Spleen (tissue), 11 donors: ENCODE results near the gene GPR183. TPM values are rescaled to one million over a fixed set of nuclear protein-coding genes. Genes with fewer than 3 reads are reported as not detected.

Experiments
- DNase-seq: peaks from one replicate; pipeline ENCODE4 v3.0.0-alpha.2; 2020
- H3K27ac ChIP-seq, 8 donors: fragments of 200-600 bp; sonication (generic) in 7 of 8; 1 replicate in 4 of 8; 2 replicates in 4 of 8; pipeline versions ENCODE4 v1.5.0 to v1.8.0; 2016 to 2021; ENCODE audit warnings: inconsistent platforms in 4 of 8, mild to moderate bottlenecking in 4 of 8, moderate library complexity in 1 of 8
- H3K27me3 ChIP-seq, 7 donors: fragments of 200-600 bp; sonication (generic) in 6 of 7; replicated peaks in 1 of 7; 1 replicate in 4 of 7; 2 replicates in 3 of 7; pipeline versions ENCODE4 v1.5.0 to v1.8.0; 2016 to 2021; ENCODE audit warnings: inconsistent platforms in 3 of 7, mild to moderate bottlenecking in 1 of 7
- H3K36me3 ChIP-seq, 6 donors: fragments of 200-600 bp; sonication (generic) in 5 of 6; 1 replicate in 4 of 6; 2 replicates in 2 of 6; pipeline versions ENCODE4 v1.5.0 to v1.8.0; 2016 to 2021; ENCODE audit warnings: inconsistent platforms in 2 of 6
- H3K4me1 ChIP-seq, 6 donors: fragments of 200-600 bp; sonication (generic) in 5 of 6; 1 replicate in 3 of 6; 2 replicates in 3 of 6; pipeline versions ENCODE4 v1.5.0 to v1.8.0; 2016 to 2021; ENCODE audit warnings: inconsistent platforms in 3 of 6
- H3K4me3 ChIP-seq, 8 donors: fragments of 200-600 bp; sonication (generic) in 7 of 8; 1 replicate in 4 of 8; 2 replicates in 4 of 8; pipeline versions ENCODE4 v1.5.0 to v1.8.0; 2016 to 2021; ENCODE audit warnings: inconsistent platforms in 4 of 8, mild to moderate bottlenecking in 4 of 8, moderate library complexity in 2 of 8
- H3K9me3 ChIP-seq, 8 donors: fragments of 200-600 bp; sonication (generic) in 7 of 8; 1 replicate in 4 of 8; 2 replicates in 4 of 8; pipeline versions ENCODE4 v1.5.0 to v1.8.0; 2016 to 2021; ENCODE audit warnings: inconsistent platforms in 4 of 8
- POLR2A ChIP-seq, 3 donors: fragments of 450-650 bp; IDR thresholded peaks; one replicate each; pipeline ENCODE4 v1.5.1; 2017; ENCODE audit warnings: antibody characterized with exemption in 3 of 3, mild to moderate bottlenecking in 1 of 3
- POLR2AphosphoS5 ChIP-seq, 3 donors: sonication (generic); formaldehyde crosslinking; IDR thresholded peaks; one replicate each; pipeline ENCODE4 v1.5.1; 2017; ENCODE audit warnings: antibody characterized with exemption in 3 of 3
- WGBS, 5 donors: extraction: QIAGEN DNeasy Blood & Tissue Kit in 3 of 5; methylation state at CpG; one replicate each; pipeline versions ENCODE4 v1.1.5 to v1.1.7; 2013 to 2018; 5-methylcytosine and 5-hydroxymethylcytosine counted together
- intact Hi-C: fragments of 100-400 bp; cut with DNase I; formaldehyde crosslinking; loops from one replicate; pipeline ENCODE4 v1.15.0; 2023; ENCODE audit warnings: low total_unique reads
- polyA plus RNA-seq, 3 donors: library from polyadenylated mRNA; stranded (reverse); fragments of 200-250 nt; gene quantifications; one replicate each; pipeline ENCODE4 v1.2.1, GENCODE V29; 2013
- total RNA-seq, 7 donors: library from RNA; depleted of rRNA in 3 of 7; stranded (reverse); fragments of >200 nt in 3 of 7; fragmentation: NEBNext Ultra II Directional in 4 of 7; extraction: Animal tissue kit (Norgen Biotek cat#: 25700) in 4 of 7; gene quantifications; one replicate each; pipeline versions ENCODE4 v1.1.0 to v1.2.1, GENCODE V29; 2016 to 2021
- TF ChIP-seq, protein P1 (sequence below), 11 experiments: fragments of 200-600 bp in 7 of 11; fragments of 450-650 bp in 4 of 11; sonication (generic) in 4 of 11; IDR thresholded peaks in 8 of 11; conservative IDR thresholded peaks in 3 of 11; 1 replicate in 7 of 11; 2 replicates in 4 of 11; pipeline versions ENCODE4 v1.4.0 to v1.8.0; 2016 to 2021; ENCODE audit warnings: antibody characterized with exemption in 11 of 11, inconsistent platforms in 4 of 11, mild to moderate bottlenecking in 1 of 11
- donor health status: healthy with polysubstance abuse.
- donor health status: DM: no; HTN: no; CAD: no; lungs with moderate emphysema.
- donor health status: DM: no; HTN: no; CAD: no.
- donor health status: Bipolar disorder and iron deficiency.
- donor health status: healthy.
- donor health status: DM: no; HTN: no; CAD: no.
- donor health status: DM: yes; HTN: yes; CAD: no.

Gene GPR183
- total and polyA plus RNA-seq, 10 donors, result 29.1 to 83.6 (median 56.6) TPM

DNA sequence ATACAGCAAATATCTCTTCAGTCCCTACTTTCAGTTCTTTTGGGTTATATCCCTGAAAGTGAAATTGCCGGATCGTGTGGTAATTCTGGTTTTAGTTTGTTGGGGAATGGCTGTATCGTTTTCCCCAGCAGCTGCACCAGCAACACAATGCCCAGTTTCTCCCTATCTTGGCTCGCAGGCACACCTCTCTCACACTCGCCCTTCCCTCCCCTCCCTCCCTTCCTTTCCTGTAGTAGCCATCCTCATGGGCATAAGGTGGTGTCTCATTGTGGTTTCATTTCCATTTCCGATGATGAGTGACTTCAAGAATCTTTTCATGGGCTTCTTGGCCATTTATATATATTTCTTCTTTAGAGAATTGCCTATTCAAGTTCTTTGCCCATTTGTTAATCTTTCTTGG is 40.4 kb downstream of the GPR183 start:
- 78 to 91% (median 86%) methylated on average over 6 of the region's 6 CpGs for WGBS, 5 donors
- H3K36me3 ChIP-seq, result peaks cover 0 to 16% (median 8%) of the 10 kb centered on the region in 6 donors
- H3K4me1 ChIP-seq, result peaks cover 8 to 78% (median 56%) of the 10 kb centered on the region in 6 donors
- no peak overlapping the region for H3K27ac ChIP-seq
- no peaks in the 10 kb centered on the region for H3K9me3 ChIP-seq
- no peak for TF ChIP-seq POLR2A (IDR thresholded peaks at IDR 0.05)
- TF ChIP-seq POLR2AphosphoS5 (IDR thresholded peaks at IDR 0.05), result no peak
- TF ChIP-seq, protein P1, sequence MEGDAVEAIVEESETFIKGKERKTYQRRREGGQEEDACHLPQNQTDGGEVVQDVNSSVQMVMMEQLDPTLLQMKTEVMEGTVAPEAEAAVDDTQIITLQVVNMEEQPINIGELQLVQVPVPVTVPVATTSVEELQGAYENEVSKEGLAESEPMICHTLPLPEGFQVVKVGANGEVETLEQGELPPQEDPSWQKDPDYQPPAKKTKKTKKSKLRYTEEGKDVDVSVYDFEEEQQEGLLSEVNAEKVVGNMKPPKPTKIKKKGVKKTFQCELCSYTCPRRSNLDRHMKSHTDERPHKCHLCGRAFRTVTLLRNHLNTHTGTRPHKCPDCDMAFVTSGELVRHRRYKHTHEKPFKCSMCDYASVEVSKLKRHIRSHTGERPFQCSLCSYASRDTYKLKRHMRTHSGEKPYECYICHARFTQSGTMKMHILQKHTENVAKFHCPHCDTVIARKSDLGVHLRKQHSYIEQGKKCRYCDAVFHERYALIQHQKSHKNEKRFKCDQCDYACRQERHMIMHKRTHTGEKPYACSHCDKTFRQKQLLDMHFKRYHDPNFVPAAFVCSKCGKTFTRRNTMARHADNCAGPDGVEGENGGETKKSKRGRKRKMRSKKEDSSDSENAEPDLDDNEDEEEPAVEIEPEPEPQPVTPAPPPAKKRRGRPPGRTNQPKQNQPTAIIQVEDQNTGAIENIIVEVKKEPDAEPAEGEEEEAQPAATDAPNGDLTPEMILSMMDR (IDR thresholded peaks at IDR 0.05 in 8 of 11, conservative IDR thresholded peaks at IDR 0.05 in 3 of 11), result no peak
- intact Hi-C loops, result loop anchor here (5.0 kb wide), 2 partner anchors 70 to 90 kb away; no protein-coding TSS in a partner anchor
- DNase-seq, result no peak
- H3K4me3 ChIP-seq, result no peak overlapping the region
- H3K27me3 ChIP-seq, result no peaks in the 10 kb centered on the region

DNA sequence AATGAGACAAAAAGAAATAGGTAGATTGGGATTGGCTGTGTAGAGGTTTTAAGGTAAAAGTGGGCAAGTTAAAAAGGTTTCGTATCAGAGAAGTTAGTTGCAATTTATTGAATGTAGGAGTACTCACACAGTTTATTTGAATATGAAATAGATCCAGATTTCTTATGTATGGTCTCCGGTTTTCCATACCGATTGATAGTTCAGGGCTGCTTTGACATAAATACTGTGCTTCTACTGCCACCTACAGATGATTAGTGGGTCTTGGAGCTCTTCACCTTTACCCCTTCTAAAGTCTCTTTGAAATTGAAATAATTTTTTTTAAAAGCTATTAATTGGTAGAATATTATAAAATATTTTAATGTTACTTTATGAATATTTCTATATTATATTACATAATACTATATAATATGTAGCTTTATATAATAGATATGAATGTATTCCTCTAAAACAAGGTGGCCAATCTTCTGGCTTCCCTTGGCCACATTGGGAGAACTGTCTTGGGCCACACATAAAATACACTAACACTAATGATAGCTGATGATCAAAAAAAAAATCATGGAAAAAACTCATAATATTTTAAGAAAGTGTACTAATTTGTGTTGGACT is 41.3 kb downstream of the GPR183 start:
- Histone ChIP-seq H3K36me3 (peaks cover 0 to 16% (median 8%) of the 10 kb centered on the region in 6 donors), H3K27me3 (no peaks in the 10 kb centered on the region), H3K9me3 (no peaks in the 10 kb centered on the region), H3K4me3 (no peak overlapping the region), H3K27ac (no peak overlapping the region), H3K4me1 (peaks cover 8 to 78% (median 54%) of the 10 kb centered on the region in 6 donors)
- no peak for DNase-seq
- WGBS, 5 donors, result 27 to 38% (median 38%) methylated on average over 3 of the region's 3 CpGs
- TF ChIP-seq, protein P1 (IDR thresholded peaks at IDR 0.05 in 8 of 11, conservative IDR thresholded peaks at IDR 0.05 in 3 of 11), result peak; percentile 50 to 83 (median 70)
- no peak for TF ChIP-seq POLR2A (IDR thresholded peaks at IDR 0.05)
- intact Hi-C loops, result loop anchor here (5.0 kb wide), 2 partner anchors 69 to 89 kb away; no protein-coding TSS in a partner anchor

DNA sequence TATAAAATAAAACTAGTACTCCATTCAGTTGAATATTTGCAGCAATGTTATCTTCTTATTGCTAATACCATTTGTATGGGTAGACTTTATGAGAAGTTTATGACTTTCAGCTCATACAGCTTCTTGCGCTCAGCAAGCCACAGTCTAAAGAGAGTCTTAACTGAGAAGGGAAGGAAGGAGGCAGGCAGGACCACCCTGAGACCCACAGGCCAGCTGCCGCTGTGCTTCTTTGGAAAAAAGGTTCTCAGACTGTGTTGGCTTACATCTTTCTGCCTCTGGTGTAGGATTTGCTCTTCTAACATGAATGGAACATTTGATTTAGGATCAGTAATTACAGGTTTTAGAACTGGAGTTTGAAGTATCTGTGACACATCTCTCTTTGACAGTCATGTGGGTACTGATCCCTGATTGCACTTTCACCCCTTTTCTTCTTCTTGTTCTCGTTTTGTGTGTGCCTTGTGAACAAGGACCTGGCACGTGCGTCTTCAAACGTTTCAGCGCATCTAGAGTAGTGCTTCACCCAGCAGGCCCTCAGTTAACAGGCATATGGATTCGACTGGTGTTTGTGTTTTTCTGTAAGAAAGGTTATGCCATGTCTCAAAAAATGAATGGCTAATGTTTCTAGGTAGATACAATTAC is 41.9 kb downstream of the GPR183 start:
- no peaks in the 10 kb centered on the region for H3K27me3 ChIP-seq
- TF ChIP-seq, protein P1 (IDR thresholded peaks at IDR 0.05 in 8 of 11, conservative IDR thresholded peaks at IDR 0.05 in 3 of 11), result no peak
- TF ChIP-seq POLR2A (IDR thresholded peaks at IDR 0.05) (no peak), POLR2AphosphoS5 (IDR thresholded peaks at IDR 0.05) (no peak)
- no peaks in the 10 kb centered on the region for H3K9me3 ChIP-seq
- H3K36me3 ChIP-seq, result peaks cover 0 to 16% (median 8%) of the 10 kb centered on the region in 6 donors
- 73 to 81% (median 80%) methylated on average over 8 of the region's 8 CpGs for WGBS, 5 donors
- peak overlapping the region in 3 of 8 donors; percentile 11 to 31 (median 20) for H3K27ac ChIP-seq
- intact Hi-C loops, result loop anchor here (5.0 kb wide), 2 partner anchors 68 to 88 kb away; no protein-coding TSS in a partner anchor
- no peak for DNase-seq
- H3K4me1 ChIP-seq, result peaks cover 9 to 78% (median 54%) of the 10 kb centered on the region in 6 donors
- no peak overlapping the region for H3K4me3 ChIP-seq

DNA sequence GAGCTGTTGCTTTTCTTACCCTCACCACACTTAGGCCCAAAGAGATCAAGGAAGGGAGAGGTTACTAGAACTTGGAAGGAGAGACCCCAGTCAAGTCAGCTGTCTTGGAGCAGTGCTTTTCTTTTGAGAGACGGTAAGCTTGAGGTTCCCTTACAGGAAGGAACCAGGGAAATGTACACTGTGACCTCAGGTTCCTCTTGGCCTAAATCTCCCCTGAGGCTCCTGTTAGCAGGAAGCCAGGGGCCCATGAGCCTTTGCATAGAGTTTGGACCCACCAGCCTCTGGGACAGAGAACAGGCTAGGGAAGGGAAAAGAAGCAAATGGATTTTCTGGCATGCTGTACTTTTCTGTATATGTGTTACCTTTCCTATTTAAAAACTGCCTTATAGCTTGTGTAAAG is 43.1 kb downstream of the GPR183 start:
- intact Hi-C loops, result no loop called here
- Histone ChIP-seq H3K4me1 (peaks cover 19 to 78% (median 55%) of the 10 kb centered on the region in 6 donors), H3K27ac (peak overlapping the region in 5 of 8 donors; percentile 29 to 71 (median 41)), H3K4me3 (no peak overlapping the region), H3K36me3 (peaks cover 0 to 18% (median 8%) of the 10 kb centered on the region in 6 donors), H3K9me3 (no peaks in the 10 kb centered on the region), H3K27me3 (no peaks in the 10 kb centered on the region)
- no peak for DNase-seq
- 0 to 17% (median 7%) methylated on average over 1 of the region's 1 CpG for WGBS, 5 donors
- TF ChIP-seq POLR2AphosphoS5 (IDR thresholded peaks at IDR 0.05), result peak in 1 of 3 donors; percentile 40
- TF ChIP-seq, protein P1 (IDR thresholded peaks at IDR 0.05 in 8 of 11, conservative IDR thresholded peaks at IDR 0.05 in 3 of 11), result no peak
